Endometrial microvascular endothelial cells (primary cell): Measurements from ENCODE around the gene CPT1B. TPM values are rescaled to one million over a fixed set of nuclear protein-coding genes. Genes with fewer than 3 reads are reported as not detected.

Source experiments
- in situ Hi-C: cut with HindIII; loops from 2 replicates; pipeline ENCODE4 v1.10.0; 2017; ENCODE audit warnings: low sequenced_read_pairs, low pct_unique_long_range_greater_than_20kb; ENCODE audit errors: inconsistent ontology term
- total RNA-seq: library from RNA; depleted of rRNA; stranded (reverse); fragments of >200 nt; gene quantifications from one replicate; pipeline ENCODE4 v1.2.3, GENCODE V29; 2015; ENCODE audit errors: inconsistent ontology term

Gene CPT1B
- total RNA-seq, 1 donor from 2014 or later, result 3.2 TPM

DNA sequence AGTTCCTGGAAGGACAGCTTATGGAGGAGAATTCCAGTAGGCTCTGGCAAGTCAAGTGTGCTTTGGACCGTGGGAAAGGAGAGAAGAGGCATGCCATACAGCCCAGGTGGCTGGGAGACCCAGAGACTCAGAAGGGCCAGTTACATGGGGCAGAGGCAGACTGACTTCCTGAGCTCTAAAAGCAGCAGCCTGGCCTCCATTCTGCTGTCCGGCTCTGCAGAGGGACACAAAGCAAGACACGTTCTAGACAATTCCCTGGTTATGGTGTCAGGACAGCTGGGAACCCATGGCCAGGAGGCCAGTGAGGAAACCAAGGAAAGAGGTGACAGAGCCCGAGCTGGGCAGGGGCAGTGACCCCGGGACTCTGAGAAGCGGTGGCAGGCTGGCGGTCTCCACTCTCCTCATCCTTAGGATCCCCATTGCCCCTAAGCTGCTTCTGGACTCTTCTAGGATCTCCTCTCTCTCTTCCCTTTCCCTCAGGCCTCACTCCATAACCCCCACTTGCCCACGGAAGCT is 2.7 kb downstream of the CPT1B start:
- in situ Hi-C loops, result no loop called here

GRCh38 chr22:50574383-50574755 is 3.9 kb downstream of the CPT1B start:
- in situ Hi-C loops, result no loop called here

GRCh38 chr22:50573491-50574382 is 4.5 kb downstream of the CPT1B start:
- in situ Hi-C loops, result no loop called here

- in situ Hi-C loops, result no loop called here
Observed at GRCh38 chr22:50572965-50573364, 5.3 kb downstream of the CPT1B start.

- in situ Hi-C loops, result no loop called here
Observed at GRCh38 chr22:50571264-50572175, 6.7 kb downstream of the CPT1B start.

DNA sequence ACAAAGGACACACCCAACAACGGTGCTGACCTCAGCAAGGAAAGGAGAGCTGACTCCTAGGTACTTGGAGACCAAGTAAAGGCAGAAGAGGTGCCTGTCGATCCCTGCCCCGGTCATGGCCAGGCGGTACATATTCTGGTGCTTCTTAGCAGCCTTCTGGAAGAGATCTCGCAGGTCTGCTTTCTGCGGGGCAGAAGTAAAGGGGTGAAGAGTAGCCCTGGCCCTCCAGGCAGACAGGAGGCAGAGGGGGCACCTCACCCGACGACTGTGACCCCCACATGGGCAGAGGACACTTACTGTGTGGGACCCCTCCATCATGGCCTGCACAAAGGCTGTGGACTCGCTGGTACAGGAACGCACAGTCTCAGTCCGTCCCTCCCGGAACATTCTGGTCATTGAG is 7.4 kb downstream of the CPT1B start:
- in situ Hi-C loops, result no loop called here

GRCh38 chr22:50569896-50570535 is 8.2 kb downstream of the CPT1B start:
- in situ Hi-C loops, result no loop called here

- in situ Hi-C loops, result no loop called here
Observed at GRCh38 chr22:50569041-50569459, 9.2 kb downstream of the CPT1B start.

DNA sequence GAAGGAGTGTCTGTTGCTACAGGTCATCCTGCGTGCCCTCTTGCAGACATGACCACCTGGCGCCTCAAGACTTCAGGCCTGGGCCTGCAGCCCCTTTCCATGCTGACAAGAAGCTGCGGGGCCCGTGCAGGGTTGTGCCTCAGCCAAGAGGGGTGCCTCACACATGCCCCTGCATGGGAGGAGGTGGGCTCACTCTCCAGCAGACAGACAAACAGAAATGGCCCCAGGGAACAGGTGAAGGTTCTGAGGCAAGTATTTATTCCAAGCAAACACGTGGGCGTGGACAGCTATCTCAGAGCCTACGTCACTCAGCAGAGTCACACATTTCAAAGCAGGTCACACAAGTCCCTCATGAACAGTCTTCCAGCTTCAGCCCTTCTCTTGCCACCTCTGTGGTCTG is 9.6 kb downstream of the CPT1B start:
- in situ Hi-C loops, result no loop called here

GRCh38 chr22:50567721-50568252 is 10.4 kb downstream of the CPT1B start:
- in situ Hi-C loops, result no loop called here

DNA sequence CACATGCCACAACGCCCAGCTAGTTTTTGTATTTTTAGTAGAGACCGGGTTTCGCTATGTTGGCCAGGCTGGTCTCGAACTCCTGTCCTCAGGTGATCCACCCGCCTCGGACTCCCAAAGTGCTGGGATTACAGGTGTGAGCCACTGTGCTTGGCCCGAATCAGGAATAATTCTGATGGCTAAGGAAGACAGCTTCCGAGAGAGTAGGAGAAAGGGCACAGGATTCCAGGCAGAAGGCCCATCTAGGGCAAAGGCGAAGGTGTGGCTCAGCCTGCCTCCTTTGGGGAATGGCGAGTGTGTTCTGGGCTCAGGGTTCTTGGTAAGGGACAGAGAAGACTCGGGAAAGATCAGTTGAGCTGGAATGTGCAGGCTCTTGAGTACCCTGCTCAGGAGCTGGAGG is 13.9 kb downstream of the CPT1B start:
- in situ Hi-C loops, result no loop called here

DNA sequence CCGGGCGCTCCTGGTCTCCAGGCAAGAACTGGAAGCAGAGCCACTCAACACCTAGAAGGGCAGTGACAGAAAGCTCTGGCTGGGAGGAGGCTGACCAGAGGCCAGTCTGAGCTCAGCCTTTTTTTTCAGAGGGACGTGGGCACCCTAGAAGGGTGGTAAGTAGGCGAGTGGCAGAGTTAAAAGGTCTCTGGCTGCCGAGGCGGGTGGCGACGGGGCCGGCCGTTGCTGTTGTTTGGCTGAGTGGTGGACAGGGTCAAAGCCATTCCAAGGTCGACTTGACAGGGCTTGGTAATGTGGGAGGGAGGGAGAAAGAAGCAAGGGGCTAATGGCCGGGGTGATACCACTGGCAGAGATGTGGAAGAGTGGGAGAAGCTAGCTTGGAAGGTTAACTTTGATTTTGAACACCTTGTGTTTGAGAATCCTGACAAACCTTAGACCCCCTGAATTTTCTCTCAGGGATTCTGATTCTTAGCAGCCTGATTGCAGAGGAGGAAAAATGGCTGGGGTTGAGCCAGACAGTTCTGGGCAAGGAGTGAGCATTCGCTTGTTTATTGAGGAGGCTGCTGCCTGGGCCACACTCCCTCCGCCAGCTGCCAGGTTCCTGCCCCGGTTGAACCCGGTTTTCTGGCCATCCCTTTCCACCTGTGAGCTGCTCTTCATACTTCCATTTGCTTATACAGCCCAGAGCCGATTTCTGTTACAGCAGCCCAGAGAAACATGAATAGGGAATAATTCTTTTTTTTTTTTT is 14.6 kb downstream of the CPT1B start:
- in situ Hi-C loops, result no loop called here

- in situ Hi-C loops, result no loop called here
Observed at GRCh38 chr22:50562523-50563412, 15.5 kb downstream of the CPT1B start, which contains the start of gene SYCE3. TSS of gene SYCE3 (minus strand) at chr22:50562919. CDS start at chr22:50556405, 6,514 bp downstream.

DNA sequence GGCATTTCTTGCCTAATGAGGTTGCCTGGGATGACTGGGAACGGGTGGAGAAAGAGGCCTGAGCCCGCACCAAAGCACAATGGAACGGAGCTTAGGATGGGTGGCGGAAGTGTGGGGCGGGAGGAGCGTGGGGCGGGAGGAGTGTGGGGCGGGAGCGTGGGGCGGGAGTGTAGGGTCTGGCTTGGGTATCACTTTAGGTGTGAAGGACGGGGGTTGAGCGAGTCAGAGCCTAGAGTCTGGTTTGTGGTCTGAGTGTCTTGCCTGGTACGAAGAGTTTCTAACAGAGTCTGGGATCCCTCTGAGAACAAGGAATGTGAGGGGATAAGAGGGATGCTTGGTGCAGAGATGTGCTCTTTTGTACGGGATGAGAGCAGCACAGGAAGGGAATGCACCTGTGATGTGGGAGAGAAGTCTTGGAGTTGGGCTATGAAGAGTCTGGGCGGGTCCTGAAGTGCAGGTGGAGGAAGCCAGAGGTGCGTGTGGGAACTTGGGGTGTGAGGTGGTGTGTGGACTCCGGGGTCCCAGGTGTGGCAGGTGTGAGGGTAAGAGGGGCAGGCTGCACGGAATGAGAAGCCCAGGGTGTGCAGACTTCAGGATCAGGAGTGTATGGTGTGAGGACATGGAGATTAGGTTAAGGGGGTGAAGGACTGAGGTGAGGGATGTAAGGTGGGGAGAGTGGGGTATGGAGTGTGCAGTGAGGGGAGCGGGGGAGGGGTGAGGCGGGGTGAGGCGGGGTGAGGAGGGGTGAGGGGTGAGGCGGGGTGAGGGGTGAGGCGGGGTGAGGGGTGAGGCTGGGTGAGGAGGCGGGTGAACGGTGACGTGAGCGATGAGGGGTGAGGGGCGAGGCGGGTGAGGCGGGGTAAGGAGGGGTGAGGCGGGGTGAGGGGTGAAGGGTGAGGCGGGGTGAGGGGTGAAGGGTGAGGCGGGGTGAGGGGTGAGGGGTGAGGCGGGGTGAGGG is 16.5 kb downstream of the CPT1B start:
- in situ Hi-C loops, result no loop called here

- in situ Hi-C loops, result no loop called here
Observed at GRCh38 chr22:50560034-50560433, 18.2 kb downstream of the CPT1B start.

- in situ Hi-C loops, result no loop called here
Observed at GRCh38 chr22:50556703-50557102, 21.5 kb downstream of the CPT1B start.
